C4-2B (cell line): ENCODE measurements around the gene CGB5.

Experiments used
- CTCF ChIP-seq: fragments of 450-650 bp; conservative IDR thresholded peaks from 2 replicates; pipeline ENCODE4 v1.5.1; 2017; ENCODE audit warnings: mild to moderate bottlenecking
- ZFX ChIP-seq: fragments of 450-650 bp; IDR thresholded peaks from 2 replicates; pipeline ENCODE4 v1.6.1; 2017

GRCh38 chr19:49067554-49067953 lies 23.9 kb downstream of the CGB5 start:
- no peak for TF ChIP-seq CTCF
- TF ChIP-seq ZFX = no peak
